Heart left ventricle (tissue), 16 donors: Measurements from ENCODE around the gene DPEP2NB. TPM values are rescaled to one million over a fixed set of nuclear protein-coding genes. Genes with fewer than 3 reads are reported as not detected.
"Not testable (repeated sequence)": the region's sequence is repeated elsewhere in the genome, so short reads cannot be mapped to it uniquely, and the experiment has no call there.

Experiments used
- ATAC-seq, 4 donors: fragments of 200-7000 bp; cut with Tn5 transposase; one replicate each; pipeline ENCODE4 v1.9.1; 2020 to 2022; ENCODE audit warnings: moderate library complexity in 4 of 4, mild to moderate bottlenecking in 3 of 4, moderate number of reproducible peaks in 1 of 4
- DNase-seq, 5 donors: peaks; one replicate each; pipeline ENCODE4 v3.0.0-alpha.2; 2020
- H3K27ac ChIP-seq, 12 donors: fragments of 200-600 bp; sonication (generic) in 4 of 12; one replicate each; pipeline versions ENCODE4 v1.5.0 to v1.8.0; 2016 to 2022; ENCODE audit warnings: mild to moderate bottlenecking in 2 of 12
- H3K27me3 ChIP-seq, 9 donors: fragments of 200-600 bp; sonication (generic) in 2 of 9; one replicate each; pipeline versions ENCODE4 v1.5.1 to v1.8.0; 2016 to 2022; ENCODE audit warnings: mild to moderate bottlenecking in 3 of 9
- H3K36me3 ChIP-seq, 9 donors: fragments of 200-600 bp; sonication (generic) in 2 of 9; one replicate each; pipeline versions ENCODE4 v1.5.0 to v1.8.0; 2018 to 2022; ENCODE audit warnings: mild to moderate bottlenecking in 2 of 9
- H3K4me1 ChIP-seq, 12 donors: fragments of 200-600 bp; sonication (generic) in 4 of 12; one replicate each; pipeline versions ENCODE4 v1.5.0 to v1.8.0; 2016 to 2022; ENCODE audit warnings: mild to moderate bottlenecking in 3 of 12
- H3K4me3 ChIP-seq, 12 donors: fragments of 200-600 bp; sonication (generic) in 4 of 12; one replicate each; pipeline versions ENCODE4 v1.5.0 to v1.8.0; 2017 to 2022; ENCODE audit warnings: mild to moderate bottlenecking in 9 of 12, moderate library complexity in 4 of 12
- H3K9me3 ChIP-seq, 12 donors: fragments of 200-600 bp; sonication (generic) in 4 of 12; one replicate each; pipeline versions ENCODE4 v1.5.0 to v1.8.0; 2016 to 2022; ENCODE audit warnings: mild to moderate bottlenecking in 1 of 12
- POLR2A ChIP-seq, 2 donors: fragments of 450-650 bp; IDR thresholded peaks; one replicate each; pipeline ENCODE4 v1.6.1; 2017; ENCODE audit warnings: antibody characterized with exemption in 2 of 2, mild to moderate bottlenecking in 2 of 2, moderate library complexity in 2 of 2
- WGBS, 4 donors: extraction: QIAGEN DNeasy Blood & Tissue Kit in 2 of 4; methylation state at CpG; one replicate each; pipeline versions ENCODE4 v1.1.5 to v1.1.7; 2013 to 2018; 5-methylcytosine and 5-hydroxymethylcytosine counted together
- intact Hi-C, 10 donors: fragments of 100-400 bp; cut with DNase I; formaldehyde crosslinking; loops; one replicate each; pipeline versions ENCODE4 v1.11.1 to v1.14.2; 2022
- polyA plus RNA-seq, 2 donors: library from polyadenylated mRNA; stranded (reverse); fragments of 200-250 nt; gene quantifications; one replicate each; pipeline ENCODE4 v1.2.3, GENCODE V29; 2013
- total RNA-seq, 9 donors: library from RNA; depleted of rRNA in 2 of 9; stranded (reverse); fragments of >200 nt in 2 of 9; fragmentation: NEBNext Ultra II Directional in 3 of 9; extraction: Animal tissue kit (Norgen Biotek cat#: 25700) in 3 of 9; gene quantifications; one replicate each; pipeline versions ENCODE4 v1.1.0 to v1.2.4, GENCODE V29; 2016 to 2023
- TF ChIP-seq, protein P1 (sequence below), 12 donors: fragments of 200-600 bp; sonication (generic) in 4 of 12; IDR thresholded peaks; one replicate each; pipeline versions ENCODE4 v1.5.0 to v1.8.0; 2018 to 2022; ENCODE audit warnings: antibody characterized with exemption in 12 of 12, mild to moderate bottlenecking in 5 of 12
- donor health status: ischemic (EF 13 %, LVEDD 7.1; RV severe dilation, severe dysfunction).
- donor health status: healthy with polysubstance abuse.
- donor health status: DM: no; HTN: yes; CAD: no.
- donor health status: DM: no; HTN: no; CAD: no.
- donor health status: ischemic (EF 25% LVEDD 6.9; RV normal size, moderate dysfunction).
- donor health status: ischemic (EF 25% LVEDD 5.7; RV mildly dilated, moderate dysfunction).
- donor health status: healthy.
- donor health status: DM: yes; HTN: yes; CAD: no.
- donor health status: ischemic (EF 35%, LVEDD 5.7; RV mildly dilated, moderate dysfunction).
- donor health status: nonischemic (EF 11% LVEDD 7.7; RV severe dilation, severe dysfunction).
- donor health status: DM: yes; HTN: yes; CAD: no.
- donor health status: PGD.
- donor health status: ischemic (EF 29% LVEDD 5.4; RV normal size, mild dysfunction).
- donor health status: nonischemic (EF 23%, LVEDD 6.1; RV moderate dilation, normal function).

Gene DPEP2NB
- total and polyA plus RNA-seq, 11 donors = not detected

DNA sequence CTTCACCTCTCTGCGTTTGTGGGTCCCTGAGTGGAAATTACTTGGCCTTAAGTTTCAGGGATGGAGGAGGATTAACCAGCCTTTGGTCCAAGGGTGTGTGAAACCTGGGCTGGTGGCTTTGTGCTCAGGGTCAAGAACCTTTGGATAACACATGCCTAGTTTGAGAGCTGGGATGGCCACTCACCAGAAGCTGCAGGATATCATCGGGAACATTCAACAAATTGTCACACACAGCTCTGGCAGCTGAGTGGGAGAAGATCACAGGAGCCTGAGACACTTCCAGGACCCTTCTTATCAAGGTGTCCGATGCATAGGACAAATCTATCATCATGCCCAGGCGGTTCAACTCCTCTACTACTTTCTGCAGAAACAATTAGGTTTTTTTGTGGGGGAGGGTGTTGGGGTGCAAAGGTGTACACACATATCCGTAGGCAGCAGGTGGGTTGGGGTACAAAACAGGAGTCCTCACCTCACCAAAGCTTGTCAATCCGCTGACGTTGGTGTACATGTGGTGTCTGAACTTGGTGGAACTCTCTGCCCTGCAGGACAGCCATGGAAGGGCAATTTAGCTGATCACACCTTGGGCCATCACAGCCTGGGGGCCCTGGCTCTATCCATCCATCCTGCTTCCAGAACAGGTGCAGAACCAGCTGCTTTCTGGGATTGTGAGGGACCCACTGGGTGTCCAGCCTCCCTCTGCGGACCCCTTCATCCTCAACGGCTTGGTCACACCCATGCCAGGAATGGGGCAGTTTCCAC is 38.1 kb downstream of the DPEP2NB start:
- WGBS, 4 donors = 69 to 78% (median 73%) methylated on average over 7 to 9 of the region's 9 CpGs
- ATAC-seq = no peak
- H3K4me3 ChIP-seq = no peak overlapping the region

GRCh38 chr16:67977005-67977404 is 38.7 kb downstream of the DPEP2NB start:
- ATAC-seq (no peak), DNase-seq (no peak)
- H3K27ac ChIP-seq = no peak overlapping the region
- TF ChIP-seq, protein P1, sequence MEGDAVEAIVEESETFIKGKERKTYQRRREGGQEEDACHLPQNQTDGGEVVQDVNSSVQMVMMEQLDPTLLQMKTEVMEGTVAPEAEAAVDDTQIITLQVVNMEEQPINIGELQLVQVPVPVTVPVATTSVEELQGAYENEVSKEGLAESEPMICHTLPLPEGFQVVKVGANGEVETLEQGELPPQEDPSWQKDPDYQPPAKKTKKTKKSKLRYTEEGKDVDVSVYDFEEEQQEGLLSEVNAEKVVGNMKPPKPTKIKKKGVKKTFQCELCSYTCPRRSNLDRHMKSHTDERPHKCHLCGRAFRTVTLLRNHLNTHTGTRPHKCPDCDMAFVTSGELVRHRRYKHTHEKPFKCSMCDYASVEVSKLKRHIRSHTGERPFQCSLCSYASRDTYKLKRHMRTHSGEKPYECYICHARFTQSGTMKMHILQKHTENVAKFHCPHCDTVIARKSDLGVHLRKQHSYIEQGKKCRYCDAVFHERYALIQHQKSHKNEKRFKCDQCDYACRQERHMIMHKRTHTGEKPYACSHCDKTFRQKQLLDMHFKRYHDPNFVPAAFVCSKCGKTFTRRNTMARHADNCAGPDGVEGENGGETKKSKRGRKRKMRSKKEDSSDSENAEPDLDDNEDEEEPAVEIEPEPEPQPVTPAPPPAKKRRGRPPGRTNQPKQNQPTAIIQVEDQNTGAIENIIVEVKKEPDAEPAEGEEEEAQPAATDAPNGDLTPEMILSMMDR (IDR thresholded peaks at IDR 0.05) = no peak
- TF ChIP-seq POLR2A (IDR thresholded peaks at IDR 0.05) = no peak
- no peaks in the 10 kb centered on the region for H3K4me1 ChIP-seq
- WGBS, 4 donors = 63 to 77% (median 72%) methylated on average over 5 of the region's 5 CpGs
- intact Hi-C loops = no loop called here
- H3K27me3 ChIP-seq = no peaks in the 10 kb centered on the region
- H3K4me3 ChIP-seq = no peak overlapping the region
- H3K9me3 ChIP-seq = no peaks in the 10 kb centered on the region
- H3K36me3 ChIP-seq = no peaks in the 10 kb centered on the region

More for the DNA sequence above, 38.1 kb downstream of the DPEP2NB start:
- Histone ChIP-seq H3K27me3 (no peaks in the 10 kb centered on the region), H3K4me1 (no peaks in the 10 kb centered on the region), H3K9me3 (no peaks in the 10 kb centered on the region), H3K27ac (no peak overlapping the region), H3K36me3 (no peaks in the 10 kb centered on the region)
- DNase-seq = no peak
- intact Hi-C loops = no loop called here
- TF ChIP-seq, protein P1 (IDR thresholded peaks at IDR 0.05) = no peak
- no peak for TF ChIP-seq POLR2A (IDR thresholded peaks at IDR 0.05)

DNA sequence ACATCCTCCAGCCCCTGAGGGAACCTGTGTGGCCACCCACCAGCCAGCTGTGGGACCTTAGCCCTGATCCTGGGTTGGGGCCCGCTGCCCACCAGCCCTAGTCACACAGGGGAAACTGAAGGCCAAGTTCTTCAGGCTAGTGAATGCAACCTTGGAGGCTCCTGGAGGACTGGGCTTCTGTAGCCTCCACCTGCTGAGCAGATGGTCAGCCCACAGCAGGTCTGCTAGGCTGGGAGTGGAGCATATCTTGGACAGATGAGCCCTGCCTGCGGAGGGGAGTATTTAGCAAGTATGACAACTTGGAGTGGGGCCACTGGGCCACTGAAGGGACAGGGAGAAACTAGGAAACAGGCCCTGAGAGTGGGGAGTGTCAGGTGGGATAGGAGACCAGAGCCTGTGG is 39.5 kb downstream of the DPEP2NB start:
- no peak for DNase-seq

DNA sequence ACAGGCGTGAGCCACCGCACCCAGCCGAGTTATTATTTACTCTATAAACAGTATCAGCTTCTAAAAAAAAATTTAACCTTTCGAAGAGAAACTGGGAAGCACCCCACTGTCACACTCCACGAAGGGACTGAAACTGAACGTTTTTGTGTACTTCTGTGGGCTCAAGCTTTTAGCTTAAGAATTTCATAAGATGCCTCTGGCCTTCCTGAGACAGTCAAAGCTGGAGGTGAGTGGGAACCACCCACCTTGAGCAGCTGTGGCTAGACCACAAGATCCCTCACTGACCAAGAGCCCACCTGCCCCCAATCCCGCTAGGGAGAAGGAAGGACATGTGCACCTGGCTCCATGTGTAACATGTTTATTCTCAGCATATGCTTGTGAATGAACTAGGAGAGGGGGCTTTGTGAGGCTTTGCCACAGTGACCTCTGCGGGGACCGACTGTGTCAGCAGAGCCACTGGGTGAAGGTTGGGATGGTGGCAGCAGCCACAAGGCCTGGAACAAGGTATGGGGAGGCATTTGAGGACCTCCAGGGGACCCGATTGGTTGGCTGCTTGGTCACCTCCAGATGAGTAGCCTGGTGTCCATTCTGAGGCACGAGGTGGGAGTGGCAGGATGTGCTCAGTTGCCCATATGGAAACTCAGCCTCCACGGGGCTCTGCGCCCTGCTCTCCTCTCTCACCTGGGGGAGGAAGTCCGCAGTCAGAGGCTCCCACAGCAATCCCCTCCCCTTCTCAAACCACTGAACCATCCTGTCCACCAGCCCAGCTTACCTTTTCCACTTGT is 40.2 kb downstream of the DPEP2NB start:
- ATAC-seq = no peak
- intact Hi-C loops = no loop called here

More for the DNA sequence above, 39.5 kb downstream of the DPEP2NB start:
- 93 to 96% (median 95%) methylated on average over 2 of the region's 2 CpGs for WGBS, 4 donors
- ATAC-seq = no peak
- intact Hi-C loops = no loop called here
- no peaks in the 10 kb centered on the region for H3K4me1 ChIP-seq
- no peaks in the 10 kb centered on the region for H3K36me3 ChIP-seq
- H3K27ac ChIP-seq = no peak overlapping the region
- TF ChIP-seq, protein P1 (IDR thresholded peaks at IDR 0.05) = no peak
- TF ChIP-seq POLR2A (IDR thresholded peaks at IDR 0.05) = no peak
- no peaks in the 10 kb centered on the region for H3K9me3 ChIP-seq
- H3K4me3 ChIP-seq = no peak overlapping the region
- H3K27me3 ChIP-seq = no peaks in the 10 kb centered on the region

GRCh38 chr16:67972285-67972684 is 43.4 kb downstream of the DPEP2NB start:
- H3K36me3 ChIP-seq, H3K9me3 ChIP-seq, intact Hi-C loops, H3K27ac ChIP-seq, H3K27me3 ChIP-seq, ATAC-seq, H3K4me3 ChIP-seq, DNase-seq: not testable (repeated sequence)
- peaks cover 0 to 12% (median 5%) of the 10 kb centered on the region in 12 donors for H3K4me1 ChIP-seq
- 87 to 94% (median 91%) methylated on average over 7 of the region's 7 CpGs for WGBS, 4 donors

More for the DNA sequence above, 40.2 kb downstream of the DPEP2NB start:
- TF ChIP-seq, protein P1 (IDR thresholded peaks at IDR 0.05) = no peak
- TF ChIP-seq POLR2A (IDR thresholded peaks at IDR 0.05) = no peak
- H3K27ac ChIP-seq = no peak overlapping the region
- H3K27me3 ChIP-seq = no peaks in the 10 kb centered on the region
- no peaks in the 10 kb centered on the region for H3K4me1 ChIP-seq
- no peak for DNase-seq
- WGBS, 4 donors = 77 to 86% (median 85%) methylated on average over 12 to 14 of the region's 14 CpGs
- no peak overlapping the region for H3K4me3 ChIP-seq
- no peaks in the 10 kb centered on the region for H3K9me3 ChIP-seq
- no peaks in the 10 kb centered on the region for H3K36me3 ChIP-seq
